ENCODE data around the gene BECN2.

- TF ChIP-seq CTCF (IDR thresholded peaks at IDR 0.05; ENCODE audit: low read length) (no peak), EZH2 (IDR thresholded peaks at IDR 0.05; ENCODE audit: borderline replicate concordance, low read length) (no peak)
Observed at GRCh38 chr1:241932845-241933244, 24.7 kb upstream of the BECN2 start.
